Body of pancreas (tissue), 4 donors: Measurements from ENCODE around the gene WFIKKN2. TPM values are rescaled to one million over a fixed set of nuclear protein-coding genes. Genes with fewer than 3 reads are reported as not detected.

Source experiments
- ATAC-seq: fragments of 150-250 bp; one replicate; pipeline ENCODE4 v1.9.1; 2016
- DNase-seq, 4 donors: peaks; one replicate each; pipeline ENCODE4 v3.0.0-alpha.2; 2019
- H3K27ac ChIP-seq, 4 donors: fragments of 200-600 bp; sonication (generic); 1 replicate in 3 of 4; 2 replicates in 1 of 4; pipeline versions ENCODE4 v1.5.1 to v1.6.1; 2016 to 2019; ENCODE audit warnings: mild to moderate bottlenecking in 1 of 4, mixed read lengths in 1 of 4, moderate library complexity in 1 of 4
- H3K27me3 ChIP-seq, 2 donors: fragments of 200-600 bp; sonication (generic); one replicate each; pipeline ENCODE4 v1.6.0; 2016; ENCODE audit warnings: mild to moderate bottlenecking in 1 of 2
- H3K36me3 ChIP-seq, 2 donors: fragments of 200-600 bp; sonication (generic); replicated peaks in 1 of 2; 2 replicates each; pipeline ENCODE4 v1.5.1; 2016; ENCODE audit warnings: low read depth in 2 of 2; ENCODE audit not compliant: insufficient read depth in 1 of 2
- H3K4me1 ChIP-seq: fragments of 200-600 bp; sonication (generic); one replicate; pipeline ENCODE4 v1.6.0; 2016
- H3K4me3 ChIP-seq, 2 donors: fragments of 200-600 bp; sonication (generic); 1 replicate in 1 of 2; 2 replicates in 1 of 2; pipeline ENCODE4 v1.5.1; 2016 to 2019
- H3K9me3 ChIP-seq, 3 donors: fragments of 200-600 bp; sonication (generic); 1 replicate in 2 of 3; 2 replicates in 1 of 3; pipeline ENCODE4 v1.5.1; 2016
- CTCF ChIP-seq, 7 experiments: fragments of 450-650 bp in 4 of 7; fragments of 200-600 bp in 3 of 7; sonication (generic) in 3 of 7; IDR thresholded peaks; one replicate each; pipeline ENCODE4 v1.5.1; 2016 to 2019; ENCODE audit warnings: antibody characterized with exemption in 7 of 7
- POLR2A ChIP-seq, 3 donors: fragments of 450-650 bp; IDR thresholded peaks; one replicate each; pipeline ENCODE4 v1.6.1; 2016; ENCODE audit warnings: antibody characterized with exemption in 3 of 3, mild to moderate bottlenecking in 2 of 3
- WGBS, 2 donors: methylation state at CpG; one replicate each; pipeline ENCODE4 v1.1.5; 2017; 5-methylcytosine and 5-hydroxymethylcytosine counted together
- intact Hi-C: fragments of 100-400 bp; cut with DNase I; formaldehyde crosslinking; loops from one replicate; pipeline ENCODE4 v1.15.1; 2023
- total RNA-seq, 2 donors: library from RNA; depleted of rRNA; stranded (reverse); fragments of >200 nt; gene quantifications; one replicate each; pipeline ENCODE4 v1.1.0, GENCODE V29; 2016

WFIKKN2 gene
- total RNA-seq, 2 donors from 2014 or later: 0.26 to 0.66 TPM

DNA sequence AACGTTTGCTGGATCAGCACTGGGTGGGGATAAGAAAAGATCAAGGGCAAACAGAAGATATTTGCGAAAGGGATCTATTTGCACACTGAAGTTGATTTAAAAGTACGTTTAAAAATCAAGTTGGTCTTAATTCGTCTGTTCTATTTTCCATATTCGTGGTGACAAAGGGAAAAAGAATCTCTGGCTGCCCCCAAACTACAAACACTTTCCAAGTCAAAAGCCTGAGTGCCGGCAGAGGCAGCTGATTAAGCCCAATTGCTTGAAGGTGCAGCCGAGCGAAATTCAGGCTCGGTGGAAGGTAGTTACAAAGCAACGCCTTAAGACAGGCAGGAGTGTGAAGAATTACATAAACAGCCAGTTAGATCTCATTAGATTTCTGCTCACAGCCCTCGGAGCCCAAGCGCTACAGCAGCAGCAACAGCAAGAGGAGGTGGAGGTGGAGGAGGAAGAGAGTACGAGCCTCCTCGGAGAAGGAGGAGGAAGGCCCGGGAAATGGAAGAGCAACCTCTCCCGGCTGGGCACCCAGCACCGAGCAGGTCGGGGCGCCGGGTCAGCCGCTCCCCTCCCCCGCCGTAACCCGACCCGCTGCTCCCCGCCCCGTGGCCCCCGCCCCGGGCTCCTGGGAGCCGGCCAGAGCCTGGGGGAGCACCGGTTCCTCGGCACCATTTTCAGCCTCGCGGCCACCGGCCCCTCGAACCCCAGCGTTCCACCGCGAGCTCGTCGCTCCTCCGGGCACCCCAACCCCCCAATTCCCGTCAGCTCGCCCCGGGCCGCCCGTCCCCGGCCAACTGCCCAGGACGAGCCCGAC lies 29.9 kb downstream of the WFIKKN2 start:
- Histone ChIP-seq H3K36me3 (peaks cover 3 to 6% of the 10 kb centered on the region in 2 donors), H3K27me3 (no peaks in the 10 kb centered on the region), H3K4me3 (peak overlapping the region; percentile 83 to 99), H3K9me3 (no peaks in the 10 kb centered on the region), H3K4me1 (peaks cover 40% of the 10 kb centered on the region), H3K27ac (peak overlapping the region; percentile 95 to 100 (median 99))
- DNase-seq (peak; percentile 71 to 82 (median 78)), ATAC-seq (peak; percentile 10)
- TF ChIP-seq POLR2A (IDR thresholded peaks at IDR 0.05) (peak in 2 of 3 donors; percentile 58 to 65), CTCF (IDR thresholded peaks at IDR 0.05) (no peak)
- 0 to 1% methylated on average over 20 to 49 of the region's 50 CpGs for WGBS, 2 donors
- intact Hi-C loops: no loop called here

- no peak for ATAC-seq
- H3K36me3 ChIP-seq: peaks cover 3 to 6% of the 10 kb centered on the region in 2 donors
- no peak for TF ChIP-seq POLR2A (IDR thresholded peaks at IDR 0.05)
- TF ChIP-seq CTCF (IDR thresholded peaks at IDR 0.05): no peak
- peak overlapping the region; percentile 95 to 100 (median 99) for H3K27ac ChIP-seq
- 1% methylated on average over 28 of the region's 53 CpGs; no CpG with 5 or more reads in 1 of the 2 donors for WGBS, 2 donors
- peaks cover 34% of the 10 kb centered on the region for H3K4me1 ChIP-seq
- intact Hi-C loops: no loop called here
- H3K9me3 ChIP-seq: no peaks in the 10 kb centered on the region
- no peak for DNase-seq
- H3K27me3 ChIP-seq: no peaks in the 10 kb centered on the region
- peak overlapping the region; percentile 83 to 99 for H3K4me3 ChIP-seq
Measured at GRCh38 chr17:50865868-50866260, 30.5 kb downstream of the WFIKKN2 start.

DNA sequence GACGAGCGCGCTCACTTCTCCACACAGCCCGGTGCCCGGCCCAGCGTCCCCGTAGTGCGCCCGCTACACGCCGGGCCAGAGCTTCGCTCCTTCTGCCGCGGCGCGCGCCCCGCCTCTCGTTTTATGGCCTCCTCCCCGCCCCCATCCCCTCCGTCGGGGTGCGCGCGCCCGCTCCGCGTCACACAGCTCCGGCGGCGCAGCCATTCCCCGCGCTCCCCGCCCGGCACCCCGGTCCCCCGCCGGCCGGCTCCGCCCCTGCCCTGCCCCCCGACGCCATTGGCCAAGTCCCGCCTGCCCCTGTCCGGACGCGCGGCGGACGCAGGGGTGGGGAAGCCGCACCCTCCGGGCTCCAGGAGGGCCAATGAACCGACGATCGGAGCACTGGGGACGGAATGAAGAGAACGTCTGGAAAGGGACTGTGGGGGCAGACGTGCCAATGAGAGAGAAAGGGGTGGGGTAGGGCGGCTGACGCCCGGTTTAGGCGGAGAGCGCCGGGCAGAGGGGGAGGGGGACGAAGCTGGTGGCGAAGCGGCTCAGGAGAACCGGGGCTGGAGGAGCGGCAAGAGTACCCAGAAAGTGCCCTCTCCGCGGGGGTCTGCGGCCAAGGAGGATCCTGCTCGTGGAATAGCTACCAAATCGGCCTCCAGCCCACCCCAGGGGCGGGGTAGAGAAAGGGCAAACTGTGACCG lies 31.0 kb downstream of the WFIKKN2 start, which contains the start of gene TOB1:
Gene TOB1 (minus strand): TSS at position 94 of the 689 bp plus-strand sequence. CDS start 2,337 bp downstream, outside the sequence.
- DNase-seq (peak; percentile 97 to 99 (median 98)), ATAC-seq (peak; percentile 81)
- intact Hi-C loops: no loop called here
- peak in 1 of 7 experiments; percentile 5 for TF ChIP-seq CTCF (IDR thresholded peaks at IDR 0.05)
- TF ChIP-seq POLR2A (IDR thresholded peaks at IDR 0.05): peak; percentile 100
- Histone ChIP-seq H3K27ac (peak within 1 kb of the TSS; percentile 99 to 100 (median 100)), H3K4me3 (peak within 1 kb of the TSS; percentile 83 to 99), H3K4me1 (peaks cover 32% of the 10 kb centered on the region), H3K36me3 (peaks cover 3 to 6% of the 10 kb centered on the region in 2 donors), H3K27me3 (no peaks in the 10 kb centered on the region), H3K9me3 (no peaks in the 10 kb centered on the region)
- WGBS, 2 donors: 0% methylated on average over 29 to 67 of the region's 75 CpGs

DNA sequence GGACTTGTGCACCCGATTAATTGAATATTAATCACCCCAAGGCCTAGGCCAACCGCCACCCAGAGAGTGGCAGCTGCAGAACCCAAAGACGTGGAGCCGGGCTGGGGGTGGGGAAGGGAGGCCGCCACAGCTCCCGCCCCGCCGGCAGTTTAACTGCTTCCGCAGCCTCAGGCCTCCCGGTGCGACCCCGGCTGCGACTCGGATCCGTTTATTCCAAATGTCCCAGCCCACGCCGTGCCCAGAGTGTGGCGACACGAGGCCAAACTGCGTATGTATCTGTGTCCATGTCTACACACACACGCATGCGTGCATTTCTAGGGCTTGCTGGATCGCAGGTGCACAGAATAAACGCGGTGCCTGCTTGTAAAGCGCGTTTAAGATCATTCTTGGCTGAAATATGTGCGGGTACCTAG lies 31.6 kb downstream of the WFIKKN2 start:
- ATAC-seq (peak; percentile 31), DNase-seq (peak; percentile 80 to 82 (median 80))
- peaks cover 32% of the 10 kb centered on the region for H3K4me1 ChIP-seq
- intact Hi-C loops: no loop called here
- TF ChIP-seq CTCF (IDR thresholded peaks at IDR 0.05): no peak
- no peak for TF ChIP-seq POLR2A (IDR thresholded peaks at IDR 0.05)
- no peaks in the 10 kb centered on the region for H3K9me3 ChIP-seq
- peak overlapping the region; percentile 99 to 100 (median 100) for H3K27ac ChIP-seq
- peak overlapping the region; percentile 27 to 48 for H3K4me3 ChIP-seq
- 0% methylated on average over 12 to 28 of the region's 28 CpGs for WGBS, 2 donors
- peaks cover under 1 to 6% of the 10 kb centered on the region in 2 donors for H3K36me3 ChIP-seq
- no peaks in the 10 kb centered on the region for H3K27me3 ChIP-seq
